Measurements from ENCODE around the gene DUOX2. TPM values are rescaled to one million over a fixed set of nuclear protein-coding genes. Genes with fewer than 3 reads are reported as not detected.

Gene DUOX2
- total RNA-seq, 1 donor from 2014 or later = 2.3 TPM

DNA sequence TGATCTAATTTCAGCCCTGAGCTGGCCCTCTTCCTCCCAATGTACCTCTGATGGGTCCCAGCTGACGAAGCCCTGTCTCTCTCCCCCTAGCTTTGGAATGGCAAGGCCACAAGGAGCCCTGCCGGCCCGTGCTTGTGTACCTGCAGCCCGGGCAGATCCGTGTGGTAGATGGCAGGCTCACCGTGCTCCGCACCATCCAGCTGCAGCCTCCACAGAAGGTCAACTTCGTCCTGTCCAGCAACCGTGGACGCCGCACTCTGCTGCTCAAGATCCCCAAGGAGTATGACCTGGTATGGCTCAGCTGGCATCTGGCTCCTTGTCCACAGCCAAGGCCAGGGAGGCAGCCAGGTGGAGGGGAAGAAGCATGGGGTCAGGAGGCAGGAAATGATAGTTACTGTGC, 30.0 kb upstream of the DUOX2 start:
- no peak for TF ChIP-seq CTCF (IDR thresholded peaks at IDR 0.05; ENCODE audit: unreplicated experiment)
- H3K4me3 Mint-ChIP-seq = no peak overlapping the region
- H3K4me1 Mint-ChIP-seq = peaks cover 10% of the 10 kb centered on the region
- no peak for DNase-seq (ENCODE audit: low spot score in 2 of 2, unreplicated experiment in 2 of 2)
- no peak overlapping the region for H3K27ac Mint-ChIP-seq
- H3K27me3 Mint-ChIP-seq (ENCODE audit: low read depth) = no peaks in the 10 kb centered on the region
- H3K9me3 Mint-ChIP-seq = no peaks in the 10 kb centered on the region
- H3K36me3 Mint-ChIP-seq = no peaks in the 10 kb centered on the region

- DNase-seq (ENCODE audit: low spot score in 2 of 2, unreplicated experiment in 2 of 2) = no peak
- H3K36me3 Mint-ChIP-seq = no peaks in the 10 kb centered on the region
- H3K9me3 Mint-ChIP-seq = no peaks in the 10 kb centered on the region
- peaks cover 6% of the 10 kb centered on the region for H3K4me1 Mint-ChIP-seq
- H3K27me3 Mint-ChIP-seq (ENCODE audit: low read depth) = no peaks in the 10 kb centered on the region
- no peak overlapping the region for H3K27ac Mint-ChIP-seq
- no peak overlapping the region for H3K4me3 Mint-ChIP-seq
- TF ChIP-seq CTCF (IDR thresholded peaks at IDR 0.05; ENCODE audit: unreplicated experiment) = no peak
These were observed 29.1 kb upstream of the DUOX2 start for GRCh38 chr15:45143056-45143455.

- H3K27me3 Mint-ChIP-seq (ENCODE audit: low read depth) = peaks cover 8% of the 10 kb centered on the region
- H3K4me3 Mint-ChIP-seq = no peak overlapping the region
- DNase-seq (ENCODE audit: low spot score in 2 of 2, unreplicated experiment in 2 of 2) = no peak
- no peaks in the 10 kb centered on the region for H3K36me3 Mint-ChIP-seq
- H3K9me3 Mint-ChIP-seq = no peaks in the 10 kb centered on the region
- H3K4me1 Mint-ChIP-seq = peaks cover 6% of the 10 kb centered on the region
- no peak overlapping the region for H3K27ac Mint-ChIP-seq
- no peak for TF ChIP-seq CTCF (IDR thresholded peaks at IDR 0.05; ENCODE audit: unreplicated experiment)
These were observed 27.4 kb upstream of the DUOX2 start for GRCh38 chr15:45141386-45141785.

GRCh38 chr15:45140557-45141250, 26.7 kb upstream of the DUOX2 start:
- peaks cover 14% of the 10 kb centered on the region for H3K27me3 Mint-ChIP-seq (ENCODE audit: low read depth)
- H3K4me1 Mint-ChIP-seq = peaks cover 4% of the 10 kb centered on the region
- DNase-seq (ENCODE audit: low spot score in 2 of 2, unreplicated experiment in 2 of 2) = no peak

GRCh38 chr15:45139770-45140169, 25.8 kb upstream of the DUOX2 start:
- no peak for TF ChIP-seq CTCF (IDR thresholded peaks at IDR 0.05; ENCODE audit: unreplicated experiment)
- Mint-ChIP-seq H3K4me1 (peaks cover 7% of the 10 kb centered on the region), H3K27ac (no peak overlapping the region), H3K9me3 (no peaks in the 10 kb centered on the region), H3K4me3 (no peak overlapping the region), H3K27me3 (ENCODE audit: low read depth) (peaks cover 18% of the 10 kb centered on the region), H3K36me3 (no peaks in the 10 kb centered on the region)
- no peak for DNase-seq (ENCODE audit: low spot score in 2 of 2, unreplicated experiment in 2 of 2)

More at GRCh38 chr15:45140557-45141250, 26.7 kb upstream of the DUOX2 start:
- TF ChIP-seq CTCF (IDR thresholded peaks at IDR 0.05; ENCODE audit: unreplicated experiment) = no peak
- H3K27ac Mint-ChIP-seq = no peak overlapping the region
- no peak overlapping the region for H3K4me3 Mint-ChIP-seq
- no peaks in the 10 kb centered on the region for H3K36me3 Mint-ChIP-seq
- no peaks in the 10 kb centered on the region for H3K9me3 Mint-ChIP-seq

Measured in mesothelial cell of epicardium (in vitro differentiated cells).